GM18511 (cell line): ENCODE results near the gene NR3C2.

Source experiments
- ATAC-seq: cut with Tn5 transposase; IDR thresholded peaks from one replicate; pipeline ENCODE4 v1.9.1; 2021; ENCODE audit warnings: mild to moderate bottlenecking, moderate library complexity; ENCODE audit not compliant: unreplicated experiment

The NR3C2 gene

DNA sequence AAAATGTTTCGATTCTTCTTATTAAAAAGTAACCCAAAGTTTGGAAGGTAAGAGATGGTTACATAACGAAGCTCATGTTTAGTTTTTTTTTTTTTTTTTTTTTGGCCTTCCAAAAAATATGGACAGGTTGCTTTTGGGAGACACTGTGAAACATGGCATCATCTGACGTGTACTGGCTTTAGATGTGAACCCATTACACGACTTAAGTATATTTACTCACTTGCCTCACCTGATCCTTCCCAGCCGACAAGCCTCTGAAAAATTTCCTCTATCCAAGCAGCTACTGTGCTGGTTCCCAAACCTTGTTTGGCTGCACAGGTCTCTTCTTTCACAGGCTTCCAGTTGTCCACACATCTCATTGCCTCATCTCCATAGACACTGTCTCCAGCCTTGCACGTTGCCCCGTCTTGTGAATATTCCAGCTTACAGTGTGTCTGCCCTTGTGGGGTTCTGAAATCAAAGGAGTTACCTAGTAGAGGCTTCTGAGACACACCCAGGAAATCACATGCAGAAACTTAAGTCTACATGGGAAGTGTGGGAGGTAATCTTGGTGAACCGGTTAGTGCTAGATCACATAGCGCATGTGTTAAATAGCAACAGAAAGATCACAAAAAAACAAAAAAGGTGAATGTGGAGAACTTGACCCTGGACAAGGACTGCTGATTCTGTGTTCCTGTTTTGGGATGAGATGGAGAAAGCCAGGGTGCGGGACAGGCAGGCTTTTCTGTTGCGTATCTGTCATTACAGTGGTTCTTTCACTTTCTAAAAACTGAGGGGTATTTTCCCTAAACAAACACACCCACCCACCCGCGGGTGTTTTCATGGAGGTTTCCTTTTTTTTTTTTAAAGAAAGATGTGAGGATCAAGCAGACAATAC, 381.7 kb downstream of the NR3C2 start:
- ATAC-seq = no peak

DNA sequence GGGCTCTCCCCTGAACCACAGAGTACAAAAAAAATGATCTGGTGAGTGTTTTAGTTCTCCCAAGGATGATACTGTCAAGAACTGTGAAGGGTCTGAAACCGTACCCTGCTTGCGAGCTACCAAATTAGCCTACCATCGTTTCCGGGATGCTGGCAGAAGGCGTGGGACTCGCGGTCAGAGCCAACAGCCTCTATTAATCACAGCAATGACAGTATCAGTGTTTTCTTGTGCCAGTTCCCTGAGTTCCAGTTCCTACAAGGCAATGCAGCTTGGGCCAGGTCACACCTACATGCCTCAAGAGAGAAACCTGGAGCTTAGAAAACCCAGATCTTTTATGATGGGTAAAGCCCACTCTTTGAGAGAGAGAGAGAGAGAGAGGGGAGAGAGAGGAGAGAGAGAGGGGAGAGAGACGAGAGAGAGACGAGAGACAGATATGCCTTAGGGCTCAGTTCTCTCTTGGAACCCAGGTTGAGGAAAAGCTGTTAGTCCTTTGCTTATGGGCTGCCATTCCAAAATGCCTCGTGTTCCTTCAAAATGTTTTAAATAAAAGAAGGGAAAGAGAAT, 382.5 kb downstream of the NR3C2 start:
- no peak for ATAC-seq

DNA sequence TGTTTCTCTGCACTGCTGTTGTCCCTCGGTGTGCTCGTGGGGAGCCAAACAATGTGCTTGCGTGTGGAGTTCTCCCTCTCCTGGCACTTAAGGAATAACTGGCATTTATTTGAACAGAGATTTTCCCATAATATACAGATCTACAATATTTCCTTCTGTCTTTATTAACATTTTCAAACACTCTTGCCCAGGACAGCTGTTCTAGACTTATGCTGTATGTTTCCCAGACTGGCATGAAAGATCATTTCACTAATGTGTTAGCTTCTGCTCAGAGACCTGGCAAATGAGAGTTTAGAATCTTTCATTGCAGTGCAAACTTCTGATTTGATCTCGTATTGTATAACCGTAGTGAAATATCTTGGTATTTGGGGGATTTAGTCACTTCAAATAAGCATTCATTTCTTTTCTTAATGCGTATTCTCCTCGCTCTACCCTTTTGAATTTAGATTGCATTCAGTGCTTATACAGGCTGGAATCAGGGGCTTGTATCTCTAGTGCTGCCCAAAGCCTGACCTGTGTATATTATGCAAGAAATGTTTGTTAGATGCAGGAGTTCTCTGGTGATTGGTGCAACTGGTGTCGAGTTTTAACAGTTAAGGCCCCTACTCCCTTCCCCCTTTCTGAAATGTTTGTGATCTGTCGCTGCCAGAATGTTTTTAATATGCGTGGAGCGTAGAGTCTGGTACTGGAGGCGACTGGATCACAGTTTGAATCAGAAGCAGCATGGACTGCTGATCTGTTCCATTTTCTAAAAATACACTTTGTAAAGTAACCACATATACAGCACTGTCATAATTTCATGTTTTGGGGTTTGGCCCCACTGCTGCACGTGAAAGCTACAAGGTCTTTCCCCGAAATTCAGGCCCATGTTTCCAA, 384.0 kb downstream of the NR3C2 start:
- ATAC-seq = no peak

DNA sequence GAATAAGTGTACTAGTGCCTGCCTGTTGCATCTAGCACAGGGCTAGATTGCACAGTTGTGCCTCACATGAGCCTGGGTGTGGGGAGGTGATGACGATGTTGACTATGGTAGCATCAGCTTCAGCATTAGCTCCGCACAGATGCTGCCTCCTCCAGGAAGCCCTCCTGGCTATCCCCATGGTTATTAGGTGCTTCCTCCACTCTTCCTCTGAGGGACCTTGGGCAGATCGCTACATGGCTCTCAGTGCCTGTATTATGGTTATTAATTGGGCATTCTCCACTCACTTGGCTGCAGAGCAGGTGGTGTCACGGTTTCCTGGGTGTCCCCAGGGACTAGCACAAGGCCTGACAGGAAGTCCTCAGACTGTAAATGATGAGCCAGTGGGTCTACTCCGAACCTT, 384.7 kb downstream of the NR3C2 start:
- peak; percentile 48 for ATAC-seq

DNA sequence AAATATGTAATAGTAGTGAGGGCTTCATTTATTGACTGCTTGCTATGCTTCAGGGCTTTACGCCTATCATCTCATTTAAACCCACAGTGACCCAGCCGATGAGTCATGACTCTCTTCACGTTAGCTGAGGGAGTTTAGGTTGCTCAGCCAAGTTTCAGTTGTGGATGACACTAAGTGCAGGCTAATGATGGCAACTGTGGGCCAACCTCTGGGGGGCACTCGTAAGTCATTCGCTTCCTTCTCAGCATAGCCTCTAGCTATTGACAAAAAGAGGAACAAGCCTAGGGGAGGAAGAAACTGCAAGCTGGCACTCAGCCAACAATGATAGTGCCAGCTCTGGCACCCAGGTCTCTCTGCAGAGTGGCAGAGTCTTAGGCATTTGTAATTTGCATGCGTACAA, 385.3 kb downstream of the NR3C2 start:
- ATAC-seq = peak; percentile 86

DNA sequence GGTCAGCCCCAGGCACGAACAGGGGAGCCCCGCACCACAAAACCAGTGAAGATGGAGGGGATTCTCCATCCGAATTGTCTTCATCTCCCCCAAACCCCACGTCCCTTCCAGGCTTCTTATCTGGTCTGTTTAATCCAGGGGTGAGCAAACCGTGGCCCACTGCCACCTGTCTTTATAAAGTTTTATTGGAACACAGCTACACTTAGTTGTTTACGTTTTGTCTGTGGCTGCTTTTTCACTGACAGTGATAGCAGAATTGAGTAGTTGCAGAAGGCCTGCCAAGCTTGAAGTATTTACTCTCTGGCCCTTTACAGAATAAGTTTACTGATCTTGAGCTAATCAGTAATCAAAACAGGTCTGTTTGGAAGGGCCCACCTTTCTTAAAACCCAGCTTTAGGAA, 386.4 kb downstream of the NR3C2 start:
- ATAC-seq = peak; percentile 13

DNA sequence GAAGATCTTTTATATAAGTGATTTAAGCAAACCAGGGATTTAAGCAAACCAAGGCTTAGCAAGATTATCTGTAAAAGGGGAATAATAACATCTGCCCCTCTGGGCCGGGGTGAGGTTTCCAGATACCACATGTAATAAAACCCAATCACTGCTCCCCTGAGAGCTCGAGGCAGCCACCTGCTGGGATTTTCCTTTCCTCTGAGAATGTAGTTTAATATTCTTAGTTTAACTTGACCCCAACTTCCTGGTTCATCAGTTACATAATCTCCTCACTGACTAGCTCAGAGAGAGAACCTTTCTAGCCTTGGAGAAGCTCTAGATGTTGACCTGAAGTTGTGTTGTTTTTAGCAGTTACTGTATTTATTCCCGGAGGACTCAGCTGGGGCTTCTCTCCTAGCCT, 387.9 kb downstream of the NR3C2 start:
- ATAC-seq = peak; percentile 9

DNA sequence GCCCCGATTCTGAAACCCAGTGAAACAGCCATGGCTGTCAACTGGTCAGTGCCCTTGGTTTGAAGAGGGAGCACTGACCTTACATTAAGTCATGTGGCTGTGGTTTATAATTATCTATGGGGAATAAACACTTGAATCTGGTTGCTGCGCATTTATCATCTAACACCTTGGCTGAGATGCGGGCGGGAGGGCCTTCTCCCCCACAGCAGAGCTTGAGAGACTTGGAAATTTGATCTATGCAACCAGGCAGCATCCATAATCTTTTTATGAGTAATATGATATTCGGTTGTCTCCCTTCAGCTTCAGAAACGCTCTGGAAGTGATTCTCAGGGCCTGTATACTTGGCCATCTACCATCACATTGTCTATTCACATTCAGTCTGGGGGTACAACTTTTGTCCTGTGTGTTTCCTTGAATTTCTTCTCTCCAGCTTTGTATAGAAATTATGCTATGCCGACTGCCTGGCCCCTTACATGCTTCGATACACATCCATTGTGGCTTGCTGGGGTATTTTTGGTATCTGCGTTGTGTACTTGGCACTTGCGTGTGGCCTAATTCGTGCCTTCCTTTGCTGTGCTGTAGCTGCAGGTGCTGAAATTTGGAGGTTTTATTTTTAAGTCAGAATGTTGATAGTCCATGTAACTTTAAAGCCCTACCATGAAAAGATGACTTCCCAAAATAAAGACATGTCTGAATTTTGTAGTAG, 388.8 kb downstream of the NR3C2 start:
- ATAC-seq = no peak

DNA sequence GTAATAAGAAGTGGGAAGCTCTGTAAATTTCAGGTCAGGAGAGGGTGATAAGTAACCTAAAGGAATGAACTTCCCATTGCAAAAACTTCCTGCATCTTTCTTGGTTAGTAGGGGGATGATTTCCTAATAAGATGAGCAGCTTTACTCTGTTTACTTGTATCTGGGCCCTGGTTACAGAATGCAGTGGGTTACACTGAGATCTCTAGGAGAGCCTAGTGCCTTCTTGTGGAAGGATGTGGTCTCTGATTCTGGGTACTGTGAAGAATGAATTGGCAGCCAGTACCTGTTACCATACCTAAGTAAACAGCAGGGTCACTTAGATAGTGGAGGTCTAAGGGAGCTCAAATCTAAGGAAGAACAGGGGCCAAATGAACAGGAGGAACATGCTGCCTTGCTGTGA, 389.8 kb downstream of the NR3C2 start:
- ATAC-seq = no peak

DNA sequence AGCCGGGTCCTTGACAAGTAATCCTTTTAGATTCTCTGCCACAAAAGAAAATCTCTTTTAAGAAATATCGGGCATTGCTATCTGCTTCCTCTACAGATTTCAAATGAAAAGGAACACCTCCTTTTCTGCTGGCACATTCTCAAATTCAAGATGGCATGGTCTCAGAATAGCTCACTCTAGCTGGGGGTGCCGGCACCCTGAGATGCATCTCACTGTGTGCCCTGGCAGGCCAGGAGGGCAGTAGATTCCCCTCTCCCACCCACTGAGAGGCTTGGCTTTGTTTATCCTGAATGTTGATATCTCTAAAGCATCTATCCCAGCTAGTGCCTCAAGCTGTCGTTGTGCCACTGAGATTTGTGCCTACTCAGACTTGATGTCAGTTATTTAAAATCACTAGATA, 390.8 kb downstream of the NR3C2 start:
- no peak for ATAC-seq

DNA sequence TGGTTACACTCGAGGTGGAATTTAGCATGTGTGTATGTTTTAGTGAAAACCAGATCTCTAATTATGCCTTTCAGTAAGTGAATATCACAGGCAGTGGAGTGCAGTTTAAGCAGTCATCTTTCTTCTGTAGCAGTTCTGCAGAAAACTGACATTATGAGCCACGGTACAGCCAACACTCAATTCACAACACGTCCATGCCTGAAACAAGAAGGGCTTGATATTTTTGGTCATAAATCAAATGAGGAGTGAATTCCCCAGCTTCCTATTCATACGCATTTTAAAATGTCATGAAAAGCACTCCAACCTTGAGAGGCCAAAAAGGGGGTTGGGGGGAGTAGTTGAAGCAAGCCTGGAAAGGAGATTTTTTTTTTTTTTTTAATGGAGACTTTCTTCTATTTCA, 393.6 kb downstream of the NR3C2 start:
- no peak for ATAC-seq

DNA sequence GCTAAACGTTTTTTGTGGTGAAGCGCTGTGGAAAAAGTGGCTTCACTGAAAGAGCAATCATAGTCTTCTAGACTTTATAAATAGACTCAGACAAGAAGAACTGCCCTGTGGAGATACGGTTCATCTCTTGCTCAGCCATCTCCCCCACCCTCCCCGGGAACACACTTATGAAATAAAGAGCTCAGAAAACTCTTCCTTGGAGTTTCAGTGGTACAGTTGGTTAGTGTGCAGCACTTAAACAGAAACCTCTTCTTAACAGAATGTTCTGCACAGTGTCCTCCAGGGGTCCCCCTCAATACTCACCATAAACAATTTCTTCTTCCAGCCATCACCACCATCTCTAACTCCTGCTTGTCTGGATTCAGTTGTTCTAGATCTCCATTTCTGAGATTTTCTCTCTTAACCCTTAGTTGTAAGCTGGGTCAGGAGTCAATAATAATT, 397.3 kb downstream of the NR3C2 start:
- ATAC-seq = peak; percentile 99

DNA sequence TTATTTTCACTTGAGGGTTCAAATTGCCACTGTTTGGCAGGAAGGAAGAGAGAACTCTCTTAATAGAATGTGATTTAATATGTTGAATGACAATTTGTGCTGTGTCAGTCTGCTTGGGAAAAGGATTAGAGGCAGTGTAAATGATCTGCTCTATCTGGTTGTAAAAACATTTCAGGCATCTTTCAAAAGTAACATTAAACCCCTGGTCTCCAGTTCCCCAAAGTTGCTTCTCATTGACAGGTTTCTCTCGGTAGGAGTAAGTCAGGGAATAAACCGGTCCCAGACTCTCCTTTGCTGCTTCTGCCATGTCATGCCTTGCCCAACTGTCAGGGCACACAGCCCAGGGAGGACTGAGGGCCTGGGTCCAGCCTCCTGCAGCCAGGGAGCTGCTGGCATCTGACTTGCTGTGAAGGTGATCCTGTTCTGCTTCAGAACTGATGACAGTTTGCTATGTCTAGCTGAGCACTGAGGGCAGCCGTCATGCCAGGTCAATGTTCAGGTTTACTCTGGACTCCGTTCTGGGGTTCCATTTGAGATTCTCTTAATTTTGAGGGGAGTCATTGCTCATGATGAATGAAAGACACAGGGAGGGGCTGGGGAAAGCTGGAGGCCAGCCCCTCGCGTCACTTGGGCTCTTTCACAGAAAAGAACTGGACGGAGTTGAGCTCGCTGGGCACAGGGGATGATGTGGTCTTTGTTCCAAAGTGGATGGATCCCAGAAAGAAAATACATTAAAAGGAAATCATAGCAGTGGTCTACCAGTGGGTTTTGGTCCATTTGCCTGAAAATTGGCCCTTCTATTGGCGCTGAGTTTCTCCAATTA, 397.9 kb downstream of the NR3C2 start:
- ATAC-seq = peak; percentile 14

DNA sequence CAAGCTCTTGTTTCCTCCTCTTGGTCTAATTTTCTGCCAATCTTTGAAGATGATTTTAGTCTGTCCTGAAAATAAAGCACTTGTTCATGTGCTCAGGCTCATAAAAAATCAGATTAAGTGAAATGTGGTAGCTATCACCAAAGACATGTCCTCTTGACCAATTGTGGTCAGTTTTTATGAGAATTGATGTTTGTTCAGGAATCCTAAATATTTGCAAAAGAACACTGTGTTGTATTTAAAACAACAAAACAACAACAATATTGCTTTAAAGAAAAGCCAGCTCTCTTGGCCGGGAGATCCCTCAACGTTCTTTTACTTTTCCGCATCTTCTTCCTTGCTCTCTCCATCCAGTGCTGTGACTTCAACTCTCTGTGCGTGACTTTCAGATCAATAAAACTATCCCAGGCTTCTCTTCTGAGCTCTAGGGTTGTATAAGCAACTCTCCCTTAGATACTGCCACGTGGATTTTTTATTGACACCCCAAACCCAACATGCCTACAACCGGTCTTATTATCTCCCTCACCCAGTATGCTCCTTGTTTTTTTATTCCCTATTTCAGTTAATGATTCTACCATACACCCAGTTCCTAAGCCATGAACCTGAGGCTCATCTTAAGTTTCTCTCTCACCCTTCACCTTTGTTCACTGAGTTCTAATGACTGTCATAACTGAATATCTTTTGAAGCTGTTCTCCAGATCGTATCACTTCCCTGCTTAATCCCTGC, 400.4 kb downstream of the NR3C2 start:
- no peak for ATAC-seq

DNA sequence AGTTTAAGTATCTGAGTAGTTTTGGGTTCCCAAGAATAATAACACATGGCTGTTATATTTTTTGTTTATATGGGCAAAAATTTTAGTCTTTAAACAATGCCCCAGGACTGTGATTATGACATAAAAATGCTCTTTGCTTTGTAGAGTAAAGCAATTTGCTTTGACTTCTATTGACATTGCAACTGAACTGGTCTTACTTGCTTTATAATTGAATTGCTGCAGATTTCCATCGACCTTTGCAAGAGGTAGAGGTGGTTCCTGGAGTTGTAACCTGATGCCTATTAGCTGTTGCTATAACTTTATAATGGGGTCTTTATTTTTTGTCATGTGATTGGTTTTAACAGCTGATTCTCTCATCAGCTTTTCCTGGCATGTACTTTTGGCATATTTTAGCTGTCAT, 407.4 kb downstream of the NR3C2 start:
- ATAC-seq = no peak

DNA sequence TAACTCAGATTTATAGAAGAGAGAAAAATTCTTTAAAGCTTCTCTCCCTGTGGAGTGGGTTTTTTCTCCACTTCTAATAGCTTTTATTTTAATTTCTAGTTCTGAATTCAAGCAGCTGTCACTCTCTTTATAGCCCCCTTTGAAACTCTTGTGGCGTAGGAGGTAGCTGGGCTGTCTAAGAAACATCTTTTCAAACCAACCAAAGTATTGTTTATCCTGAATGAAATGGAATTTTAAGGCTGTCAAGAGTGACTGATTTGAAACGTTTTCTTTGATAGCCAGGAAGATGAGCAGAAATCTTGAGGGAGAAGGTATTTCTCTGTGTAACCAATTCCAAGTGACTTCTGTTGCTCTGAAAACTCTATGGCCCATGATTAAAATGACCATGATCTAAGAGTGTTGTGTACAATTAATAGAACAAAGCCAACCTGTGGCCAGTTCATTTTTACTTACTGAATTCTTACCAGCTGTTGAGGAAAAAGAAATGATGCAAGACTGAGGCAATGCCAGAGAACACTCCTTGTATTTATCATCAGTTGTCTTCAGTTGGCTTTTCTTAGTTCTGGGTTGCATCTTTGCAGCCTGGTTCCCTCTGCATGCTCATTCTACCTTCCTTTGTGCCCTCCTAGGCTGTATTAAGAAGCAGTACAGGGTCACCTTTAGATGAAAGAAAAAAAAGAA, 411.9 kb downstream of the NR3C2 start:
- no peak for ATAC-seq

DNA sequence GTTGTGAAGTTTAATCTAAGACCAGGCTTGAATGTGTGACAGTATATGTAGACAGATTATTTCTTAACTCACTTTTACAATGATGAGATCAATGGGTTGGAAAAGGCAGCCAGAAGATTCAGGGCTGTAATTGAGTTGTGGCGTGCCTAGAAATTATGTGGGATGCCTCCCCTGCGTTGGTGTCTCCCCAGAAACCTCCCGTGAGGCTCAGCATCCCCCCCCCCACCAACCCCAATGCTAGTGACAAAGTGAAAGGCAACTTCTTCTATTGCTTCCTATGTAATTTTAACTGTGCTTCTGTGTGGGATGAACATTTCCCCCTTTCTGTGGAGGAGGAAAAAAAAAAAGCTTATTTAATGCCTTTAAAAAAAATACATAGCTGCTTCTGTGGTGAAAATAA, 412.4 kb downstream of the NR3C2 start:
- no peak for ATAC-seq
